Spleen (tissue), 11 donors: ENCODE results near the gene CD300H. TPM values are rescaled to one million over a fixed set of nuclear protein-coding genes. Genes with fewer than 3 reads are reported as not detected.
"Not testable (repeated sequence)": the region's sequence is repeated elsewhere in the genome, so short reads cannot be mapped to it uniquely, and the experiment has no call there.

ENCODE experiments used
- DNase-seq: peaks from one replicate; pipeline ENCODE4 v3.0.0-alpha.2; 2020
- H3K27ac ChIP-seq, 8 donors: fragments of 200-600 bp; sonication (generic) in 7 of 8; 1 replicate in 4 of 8; 2 replicates in 4 of 8; pipeline versions ENCODE4 v1.5.0 to v1.8.0; 2016 to 2021; ENCODE audit warnings: inconsistent platforms in 4 of 8, mild to moderate bottlenecking in 4 of 8, moderate library complexity in 1 of 8
- H3K27me3 ChIP-seq, 7 donors: fragments of 200-600 bp; sonication (generic) in 6 of 7; replicated peaks in 1 of 7; 1 replicate in 4 of 7; 2 replicates in 3 of 7; pipeline versions ENCODE4 v1.5.0 to v1.8.0; 2016 to 2021; ENCODE audit warnings: inconsistent platforms in 3 of 7, mild to moderate bottlenecking in 1 of 7
- H3K36me3 ChIP-seq, 6 donors: fragments of 200-600 bp; sonication (generic) in 5 of 6; 1 replicate in 4 of 6; 2 replicates in 2 of 6; pipeline versions ENCODE4 v1.5.0 to v1.8.0; 2016 to 2021; ENCODE audit warnings: inconsistent platforms in 2 of 6
- H3K4me1 ChIP-seq, 6 donors: fragments of 200-600 bp; sonication (generic) in 5 of 6; 1 replicate in 3 of 6; 2 replicates in 3 of 6; pipeline versions ENCODE4 v1.5.0 to v1.8.0; 2016 to 2021; ENCODE audit warnings: inconsistent platforms in 3 of 6
- H3K4me3 ChIP-seq, 8 donors: fragments of 200-600 bp; sonication (generic) in 7 of 8; 1 replicate in 4 of 8; 2 replicates in 4 of 8; pipeline versions ENCODE4 v1.5.0 to v1.8.0; 2016 to 2021; ENCODE audit warnings: inconsistent platforms in 4 of 8, mild to moderate bottlenecking in 4 of 8, moderate library complexity in 2 of 8
- H3K9me3 ChIP-seq, 8 donors: fragments of 200-600 bp; sonication (generic) in 7 of 8; 1 replicate in 4 of 8; 2 replicates in 4 of 8; pipeline versions ENCODE4 v1.5.0 to v1.8.0; 2016 to 2021; ENCODE audit warnings: inconsistent platforms in 4 of 8
- POLR2A ChIP-seq, 3 donors: fragments of 450-650 bp; IDR thresholded peaks; one replicate each; pipeline ENCODE4 v1.5.1; 2017; ENCODE audit warnings: antibody characterized with exemption in 3 of 3, mild to moderate bottlenecking in 1 of 3
- POLR2AphosphoS5 ChIP-seq, 3 donors: sonication (generic); formaldehyde crosslinking; IDR thresholded peaks; one replicate each; pipeline ENCODE4 v1.5.1; 2017; ENCODE audit warnings: antibody characterized with exemption in 3 of 3
- WGBS, 5 donors: extraction: QIAGEN DNeasy Blood & Tissue Kit in 3 of 5; methylation state at CpG; one replicate each; pipeline versions ENCODE4 v1.1.5 to v1.1.7; 2013 to 2018; 5-methylcytosine and 5-hydroxymethylcytosine counted together
- intact Hi-C: fragments of 100-400 bp; cut with DNase I; formaldehyde crosslinking; loops from one replicate; pipeline ENCODE4 v1.15.0; 2023; ENCODE audit warnings: low total_unique reads
- polyA plus RNA-seq, 3 donors: library from polyadenylated mRNA; stranded (reverse); fragments of 200-250 nt; gene quantifications; one replicate each; pipeline ENCODE4 v1.2.1, GENCODE V29; 2013
- total RNA-seq, 7 donors: library from RNA; depleted of rRNA in 3 of 7; stranded (reverse); fragments of >200 nt in 3 of 7; fragmentation: NEBNext Ultra II Directional in 4 of 7; extraction: Animal tissue kit (Norgen Biotek cat#: 25700) in 4 of 7; gene quantifications; one replicate each; pipeline versions ENCODE4 v1.1.0 to v1.2.1, GENCODE V29; 2016 to 2021
- TF ChIP-seq, protein P1 (sequence below), 11 experiments: fragments of 200-600 bp in 7 of 11; fragments of 450-650 bp in 4 of 11; sonication (generic) in 4 of 11; IDR thresholded peaks in 8 of 11; conservative IDR thresholded peaks in 3 of 11; 1 replicate in 7 of 11; 2 replicates in 4 of 11; pipeline versions ENCODE4 v1.4.0 to v1.8.0; 2016 to 2021; ENCODE audit warnings: antibody characterized with exemption in 11 of 11, inconsistent platforms in 4 of 11, mild to moderate bottlenecking in 1 of 11
- donor health status: healthy with polysubstance abuse.
- donor health status: DM: no; HTN: no; CAD: no; lungs with moderate emphysema.
- donor health status: DM: no; HTN: no; CAD: no.
- donor health status: Bipolar disorder and iron deficiency.
- donor health status: healthy.
- donor health status: DM: no; HTN: no; CAD: no.
- donor health status: DM: yes; HTN: yes; CAD: no.

CD300H gene
- total and polyA plus RNA-seq, 10 donors = 1.5 to 20.0 (median 3.7) TPM; not detected in 2

DNA sequence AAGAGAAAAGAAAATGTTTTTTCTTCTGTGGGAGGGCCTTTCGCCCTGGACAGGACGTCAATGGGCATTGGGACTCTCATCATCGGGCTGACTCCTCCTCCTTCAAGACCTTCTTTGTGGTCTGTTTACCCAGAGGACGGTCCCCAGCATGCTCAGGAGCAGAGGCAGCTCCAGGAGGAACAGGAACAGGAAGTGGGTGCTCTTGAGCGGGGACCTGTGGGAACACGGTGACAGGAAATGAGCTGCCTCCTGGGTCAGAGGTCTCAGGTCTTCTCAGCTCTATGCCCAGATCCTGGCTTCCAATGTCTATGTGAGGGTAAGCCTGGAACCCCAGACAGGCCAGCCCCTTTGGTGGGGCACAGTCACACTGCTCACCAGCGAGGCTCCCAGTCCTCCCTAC lies 12.6 kb upstream of the CD300H start:
- 26 to 34% (median 29%) methylated on average over 7 of the region's 7 CpGs for WGBS, 5 donors
- DNase-seq = no peak
- no peaks in the 10 kb centered on the region for H3K36me3 ChIP-seq
- H3K27me3 ChIP-seq = peaks cover 0 to 23% (median 0%) of the 10 kb centered on the region in 7 donors
- peaks cover 0 to 13% (median 8%) of the 10 kb centered on the region in 6 donors for H3K4me1 ChIP-seq
- peaks cover 0 to 7% (median 2%) of the 10 kb centered on the region in 8 donors for H3K9me3 ChIP-seq
- TF ChIP-seq, protein P1, sequence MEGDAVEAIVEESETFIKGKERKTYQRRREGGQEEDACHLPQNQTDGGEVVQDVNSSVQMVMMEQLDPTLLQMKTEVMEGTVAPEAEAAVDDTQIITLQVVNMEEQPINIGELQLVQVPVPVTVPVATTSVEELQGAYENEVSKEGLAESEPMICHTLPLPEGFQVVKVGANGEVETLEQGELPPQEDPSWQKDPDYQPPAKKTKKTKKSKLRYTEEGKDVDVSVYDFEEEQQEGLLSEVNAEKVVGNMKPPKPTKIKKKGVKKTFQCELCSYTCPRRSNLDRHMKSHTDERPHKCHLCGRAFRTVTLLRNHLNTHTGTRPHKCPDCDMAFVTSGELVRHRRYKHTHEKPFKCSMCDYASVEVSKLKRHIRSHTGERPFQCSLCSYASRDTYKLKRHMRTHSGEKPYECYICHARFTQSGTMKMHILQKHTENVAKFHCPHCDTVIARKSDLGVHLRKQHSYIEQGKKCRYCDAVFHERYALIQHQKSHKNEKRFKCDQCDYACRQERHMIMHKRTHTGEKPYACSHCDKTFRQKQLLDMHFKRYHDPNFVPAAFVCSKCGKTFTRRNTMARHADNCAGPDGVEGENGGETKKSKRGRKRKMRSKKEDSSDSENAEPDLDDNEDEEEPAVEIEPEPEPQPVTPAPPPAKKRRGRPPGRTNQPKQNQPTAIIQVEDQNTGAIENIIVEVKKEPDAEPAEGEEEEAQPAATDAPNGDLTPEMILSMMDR (IDR thresholded peaks at IDR 0.05 in 8 of 11, conservative IDR thresholded peaks at IDR 0.05 in 3 of 11) = no peak
- TF ChIP-seq POLR2AphosphoS5 (IDR thresholded peaks at IDR 0.05) (no peak), POLR2A (IDR thresholded peaks at IDR 0.05) (no peak)
- intact Hi-C loops = no loop called here
- no peak overlapping the region for H3K4me3 ChIP-seq
- H3K27ac ChIP-seq = no peak overlapping the region

DNA sequence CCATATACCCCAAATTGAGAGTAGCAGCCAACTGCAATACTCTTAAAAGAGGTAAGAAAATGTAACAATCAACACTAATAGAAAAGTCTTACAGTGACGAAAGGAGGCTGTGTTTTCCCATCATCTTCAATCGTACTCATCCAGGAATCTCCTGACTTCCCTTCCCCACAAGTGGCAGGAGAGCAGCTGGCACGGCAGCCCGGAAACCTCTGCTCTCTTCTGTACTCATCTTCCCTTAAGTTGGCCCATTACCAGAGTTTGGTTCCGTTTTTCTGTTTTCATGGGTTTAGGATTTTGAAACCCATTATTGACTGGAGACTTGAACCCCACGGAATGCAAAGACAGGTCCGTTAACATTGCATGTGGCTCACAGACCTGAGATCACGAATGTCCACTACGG lies 11.7 kb upstream of the CD300H start:
- H3K27me3 ChIP-seq = peaks cover 0 to 31% (median 0%) of the 10 kb centered on the region in 7 donors
- intact Hi-C loops = no loop called here
- peaks cover 0 to 2% (median 0%) of the 10 kb centered on the region in 8 donors for H3K9me3 ChIP-seq
- H3K4me3 ChIP-seq = no peak overlapping the region
- DNase-seq = no peak
- H3K36me3 ChIP-seq = no peaks in the 10 kb centered on the region
- WGBS, 5 donors = 67 to 83% (median 80%) methylated on average over 9 of the region's 9 CpGs
- H3K4me1 ChIP-seq = peaks cover 0 to 13% (median 8%) of the 10 kb centered on the region in 6 donors
- no peak overlapping the region for H3K27ac ChIP-seq
- TF ChIP-seq POLR2AphosphoS5 (IDR thresholded peaks at IDR 0.05) = no peak
- TF ChIP-seq, protein P1 (IDR thresholded peaks at IDR 0.05 in 8 of 11, conservative IDR thresholded peaks at IDR 0.05 in 3 of 11) = no peak
- TF ChIP-seq POLR2A (IDR thresholded peaks at IDR 0.05) = no peak

- no peak for TF ChIP-seq POLR2A (IDR thresholded peaks at IDR 0.05)
- no peak for TF ChIP-seq POLR2AphosphoS5 (IDR thresholded peaks at IDR 0.05)
- TF ChIP-seq, protein P1 (IDR thresholded peaks at IDR 0.05 in 8 of 11, conservative IDR thresholded peaks at IDR 0.05 in 3 of 11) = no peak
- no peak for DNase-seq
- Histone ChIP-seq H3K27ac (no peak overlapping the region), H3K9me3 (no peaks in the 10 kb centered on the region), H3K4me3 (no peak overlapping the region), H3K4me1 (peaks cover 0 to 11% (median 1%) of the 10 kb centered on the region in 6 donors), H3K36me3 (no peaks in the 10 kb centered on the region), H3K27me3 (peaks cover 0 to 45% (median 0%) of the 10 kb centered on the region in 7 donors)
- intact Hi-C loops = no loop called here
- 63 to 73% (median 69%) methylated on average over 5 of the region's 5 CpGs for WGBS, 5 donors
These were observed 7.3 kb upstream of the CD300H start for GRCh38 chr17:74574489-74575142.

GRCh38 chr17:74573635-74574034 lies 6.3 kb upstream of the CD300H start:
- H3K9me3 ChIP-seq, H3K36me3 ChIP-seq, H3K27ac ChIP-seq, DNase-seq, H3K4me3 ChIP-seq, intact Hi-C loops: not testable (repeated sequence)
- peaks cover 0 to 14% (median 0%) of the 10 kb centered on the region in 6 donors for H3K4me1 ChIP-seq
- peaks cover 0 to 46% (median 0%) of the 10 kb centered on the region in 7 donors for H3K27me3 ChIP-seq
